ENCODE data around the gene FMN1.

FMN1 gene, protein sequence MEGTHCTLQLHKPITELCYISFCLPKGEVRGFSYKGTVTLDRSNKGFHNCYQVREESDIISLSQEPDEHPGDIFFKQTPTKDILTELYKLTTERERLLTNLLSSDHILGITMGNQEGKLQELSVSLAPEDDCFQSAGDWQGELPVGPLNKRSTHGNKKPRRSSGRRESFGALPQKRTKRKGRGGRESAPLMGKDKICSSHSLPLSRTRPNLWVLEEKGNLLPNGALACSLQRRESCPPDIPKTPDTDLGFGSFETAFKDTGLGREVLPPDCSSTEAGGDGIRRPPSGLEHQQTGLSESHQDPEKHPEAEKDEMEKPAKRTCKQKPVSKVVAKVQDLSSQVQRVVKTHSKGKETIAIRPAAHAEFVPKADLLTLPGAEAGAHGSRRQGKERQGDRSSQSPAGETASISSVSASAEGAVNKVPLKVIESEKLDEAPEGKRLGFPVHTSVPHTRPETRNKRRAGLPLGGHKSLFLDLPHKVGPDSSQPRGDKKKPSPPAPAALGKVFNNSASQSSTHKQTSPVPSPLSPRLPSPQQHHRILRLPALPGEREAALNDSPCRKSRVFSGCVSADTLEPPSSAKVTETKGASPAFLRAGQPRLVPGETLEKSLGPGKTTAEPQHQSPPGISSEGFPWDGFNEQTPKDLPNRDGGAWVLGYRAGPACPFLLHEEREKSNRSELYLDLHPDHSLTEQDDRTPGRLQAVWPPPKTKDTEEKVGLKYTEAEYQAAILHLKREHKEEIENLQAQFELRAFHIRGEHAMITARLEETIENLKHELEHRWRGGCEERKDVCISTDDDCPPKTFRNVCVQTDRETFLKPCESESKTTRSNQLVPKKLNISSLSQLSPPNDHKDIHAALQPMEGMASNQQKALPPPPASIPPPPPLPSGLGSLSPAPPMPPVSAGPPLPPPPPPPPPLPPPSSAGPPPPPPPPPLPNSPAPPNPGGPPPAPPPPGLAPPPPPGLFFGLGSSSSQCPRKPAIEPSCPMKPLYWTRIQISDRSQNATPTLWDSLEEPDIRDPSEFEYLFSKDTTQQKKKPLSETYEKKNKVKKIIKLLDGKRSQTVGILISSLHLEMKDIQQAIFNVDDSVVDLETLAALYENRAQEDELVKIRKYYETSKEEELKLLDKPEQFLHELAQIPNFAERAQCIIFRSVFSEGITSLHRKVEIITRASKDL (N-terminal part only)

DNA sequence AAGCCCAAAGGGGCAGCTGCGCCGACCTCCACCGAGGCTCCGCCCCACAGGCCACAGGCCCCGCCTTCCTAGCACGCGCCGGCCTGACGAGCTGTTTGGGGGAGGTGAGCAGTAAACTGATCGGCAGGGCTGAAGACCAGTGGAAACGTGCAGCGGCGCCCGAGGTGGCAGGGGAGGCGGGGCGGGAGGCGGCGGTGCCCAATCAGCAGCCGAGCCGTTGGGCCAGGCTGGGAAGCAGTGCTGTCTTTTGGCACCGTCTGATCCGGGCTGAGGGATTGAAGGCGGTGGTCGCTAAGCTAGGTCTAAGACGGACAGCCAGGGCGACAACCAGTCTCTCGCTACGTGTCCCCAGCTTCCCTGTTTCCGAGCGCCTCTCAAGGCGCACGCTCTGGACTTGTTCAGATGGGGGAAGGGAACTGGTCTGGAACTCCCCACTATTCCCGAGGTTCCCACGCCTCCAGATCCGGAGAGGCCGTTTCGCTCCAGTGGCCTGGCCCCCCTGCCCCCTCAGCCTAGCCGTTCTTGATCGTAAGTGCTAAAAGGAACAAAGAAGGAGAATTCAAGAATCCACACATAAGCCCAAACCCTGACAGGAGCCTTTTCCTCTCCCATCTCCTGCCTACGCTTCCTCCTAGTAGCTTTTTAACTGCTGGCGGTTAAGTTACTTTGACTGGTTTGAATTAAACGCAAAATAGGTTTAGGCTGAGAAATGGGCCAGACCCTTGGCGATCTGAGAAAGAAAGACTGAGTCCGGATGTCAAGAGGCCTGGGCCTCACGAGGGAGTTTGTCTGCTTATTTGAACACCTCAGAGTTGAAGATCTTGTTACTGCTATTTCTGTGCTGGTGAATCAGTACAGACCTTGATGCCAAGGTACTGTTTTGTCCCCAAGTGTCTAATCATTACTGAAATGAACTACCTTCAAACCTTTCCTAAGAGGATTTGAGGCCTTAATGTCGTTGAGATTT, at the start of gene FMN1:
Gene FMN1, minus strand, starts transcription at position 11 of the 967 bp plus-strand sequence. CDS start 39,800 bp downstream, outside the sequence.
- H3K9me3 ChIP-seq (replicated peaks in 1 of 11): peaks cover 0 to 10% (median 7%) of the 10 kb centered on the region in 11 experiments; a peak in 7 of 22 replicates
- no peaks in the 10 kb centered on the region for H4K20me1 ChIP-seq
- H3K4me3 ChIP-seq: no peak within 1 kb of the TSS
- no peak within 1 kb of the TSS for H3K9ac ChIP-seq
- no peaks in the 10 kb centered on the region for H3K4me1 ChIP-seq
- H3K36me3 ChIP-seq: no peaks in the 10 kb centered on the region
- no peak within 1 kb of the TSS for H3K4me2 ChIP-seq
- no peaks in the 10 kb centered on the region for H3K27me3 ChIP-seq
- TF ChIP-seq Cebpa-rat (IDR thresholded peaks at IDR 0.05): no peak
- H3K27ac ChIP-seq: no peak within 1 kb of the TSS

DNA sequence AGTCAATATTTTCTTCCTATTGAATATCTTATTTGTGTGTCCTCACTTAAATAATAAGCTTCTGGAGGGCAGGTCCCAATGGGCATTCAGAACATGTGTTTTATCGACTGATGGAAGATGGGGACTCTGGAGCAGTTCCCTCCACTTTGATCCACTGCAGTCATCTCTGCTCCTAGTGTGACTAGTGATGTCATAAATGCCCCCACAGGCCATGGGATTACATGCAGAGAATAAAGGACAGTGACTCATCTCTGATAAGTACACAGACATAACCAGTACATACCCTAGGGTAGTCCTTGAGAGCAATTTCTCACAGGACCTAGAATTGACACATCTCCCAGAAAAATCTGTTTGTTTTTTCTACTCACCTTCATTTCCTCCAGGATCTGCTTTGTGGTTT, 49.4 kb upstream of the FMN1 start:
- Histone ChIP-seq H3K9ac (no peak overlapping the region), H3K4me2 (no peak overlapping the region), H3K36me3 (no peaks in the 10 kb centered on the region), H3K9me3 (replicated peaks in 1 of 11) (no peaks in the 10 kb centered on the region), H4K20me1 (no peaks in the 10 kb centered on the region), H3K27ac (no peak overlapping the region), H3K27me3 (no peaks in the 10 kb centered on the region), H3K4me3 (no peak overlapping the region), H3K4me1 (no peaks in the 10 kb centered on the region; a peak in 1 of 20 replicates)
- TF ChIP-seq Cebpa-rat (IDR thresholded peaks at IDR 0.05): no peak

DNA sequence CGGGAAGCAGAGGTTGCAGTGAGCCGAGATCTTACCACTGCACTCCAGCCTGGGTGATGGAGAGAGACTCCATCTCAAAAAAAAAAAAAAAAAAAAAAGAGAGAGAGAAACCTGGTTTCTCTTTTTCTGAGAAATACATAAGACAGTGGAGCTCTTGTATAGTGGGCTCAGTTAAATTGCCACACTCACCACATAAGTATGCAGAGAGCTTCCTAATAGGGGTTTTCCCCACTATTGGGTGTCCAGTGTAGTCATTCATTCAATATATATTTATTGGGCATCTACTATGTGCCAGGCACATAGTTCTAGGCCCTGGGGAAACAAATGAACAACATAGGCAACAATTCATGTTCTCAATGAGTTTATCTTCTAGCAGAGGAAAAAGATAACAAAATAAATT, 48.9 kb upstream of the FMN1 start:
- no peak overlapping the region for H3K27ac ChIP-seq

DNA sequence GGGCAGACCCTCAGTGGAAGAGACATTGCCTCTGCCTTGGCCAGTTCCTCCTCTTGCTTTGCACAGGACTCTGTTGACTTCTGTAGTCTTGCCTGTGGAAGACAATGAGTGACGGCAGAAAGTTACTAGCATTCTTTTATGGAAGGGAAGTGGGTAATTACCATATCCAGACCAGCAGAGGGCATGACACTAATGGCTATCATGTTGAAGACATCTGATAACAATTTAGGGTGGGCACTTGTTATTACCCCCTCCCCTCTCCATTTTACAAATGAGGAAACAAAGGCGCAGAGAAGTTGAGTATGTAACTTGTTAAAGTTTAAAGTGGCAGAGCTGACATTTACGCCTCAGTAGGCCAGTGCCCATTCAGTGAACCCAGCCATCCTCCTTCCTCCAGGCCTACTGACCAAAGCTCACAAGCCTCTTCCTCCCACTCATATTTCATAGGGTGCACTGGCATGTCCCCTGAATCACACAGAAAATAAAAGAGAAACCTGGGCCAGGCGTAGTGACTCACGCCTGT, 48.2 kb upstream of the FMN1 start:
- Histone ChIP-seq H3K9me3 (replicated peaks in 1 of 11) (no peaks in the 10 kb centered on the region), H3K9ac (no peak overlapping the region), H3K4me2 (no peak overlapping the region), H3K36me3 (no peaks in the 10 kb centered on the region), H3K4me1 (no peaks in the 10 kb centered on the region; a peak in 1 of 20 replicates), H3K27ac (no peak overlapping the region), H3K4me3 (no peak overlapping the region), H4K20me1 (no peaks in the 10 kb centered on the region), H3K27me3 (no peaks in the 10 kb centered on the region)
- no peak for TF ChIP-seq Cebpa-rat (IDR thresholded peaks at IDR 0.05)

More for the DNA sequence above, 48.9 kb upstream of the FMN1 start:
- H3K4me1 ChIP-seq: no peaks in the 10 kb centered on the region; a peak in 1 of 20 replicates
- H3K9me3 ChIP-seq (replicated peaks in 1 of 11): no peaks in the 10 kb centered on the region
- no peaks in the 10 kb centered on the region for H3K36me3 ChIP-seq
- no peak for TF ChIP-seq Cebpa-rat (IDR thresholded peaks at IDR 0.05)
- H3K4me2 ChIP-seq: no peak overlapping the region
- H3K9ac ChIP-seq: no peak overlapping the region
- no peak overlapping the region for H3K4me3 ChIP-seq
- H3K27me3 ChIP-seq: no peaks in the 10 kb centered on the region
- no peaks in the 10 kb centered on the region for H4K20me1 ChIP-seq

DNA sequence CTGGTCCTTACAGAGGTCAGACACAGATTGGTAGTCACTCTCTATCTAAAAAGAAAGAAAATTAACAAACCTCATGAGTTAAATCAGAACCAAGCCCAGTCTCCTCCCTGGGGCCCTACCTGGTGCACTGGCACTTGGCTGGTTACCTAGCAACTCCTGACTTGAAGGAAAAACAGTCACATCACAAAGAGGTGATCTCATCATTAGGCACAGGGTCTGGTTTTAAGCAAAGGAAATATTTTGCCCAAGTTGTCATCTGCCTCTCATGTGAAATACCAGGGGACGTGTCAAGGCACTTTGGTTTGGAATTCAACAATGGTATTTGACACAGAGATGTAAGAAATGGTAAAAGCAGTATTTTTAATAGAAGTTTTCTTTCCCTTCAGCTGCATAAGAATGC, 47.7 kb upstream of the FMN1 start:
- Histone ChIP-seq H3K36me3 (no peaks in the 10 kb centered on the region), H3K4me3 (no peak overlapping the region), H3K9me3 (replicated peaks in 1 of 11) (no peaks in the 10 kb centered on the region), H3K4me1 (no peaks in the 10 kb centered on the region; a peak in 1 of 20 replicates), H3K27ac (no peak overlapping the region), H4K20me1 (no peaks in the 10 kb centered on the region), H3K27me3 (no peaks in the 10 kb centered on the region), H3K4me2 (no peak overlapping the region), H3K9ac (no peak overlapping the region)
- no peak for TF ChIP-seq Cebpa-rat (IDR thresholded peaks at IDR 0.05)

DNA sequence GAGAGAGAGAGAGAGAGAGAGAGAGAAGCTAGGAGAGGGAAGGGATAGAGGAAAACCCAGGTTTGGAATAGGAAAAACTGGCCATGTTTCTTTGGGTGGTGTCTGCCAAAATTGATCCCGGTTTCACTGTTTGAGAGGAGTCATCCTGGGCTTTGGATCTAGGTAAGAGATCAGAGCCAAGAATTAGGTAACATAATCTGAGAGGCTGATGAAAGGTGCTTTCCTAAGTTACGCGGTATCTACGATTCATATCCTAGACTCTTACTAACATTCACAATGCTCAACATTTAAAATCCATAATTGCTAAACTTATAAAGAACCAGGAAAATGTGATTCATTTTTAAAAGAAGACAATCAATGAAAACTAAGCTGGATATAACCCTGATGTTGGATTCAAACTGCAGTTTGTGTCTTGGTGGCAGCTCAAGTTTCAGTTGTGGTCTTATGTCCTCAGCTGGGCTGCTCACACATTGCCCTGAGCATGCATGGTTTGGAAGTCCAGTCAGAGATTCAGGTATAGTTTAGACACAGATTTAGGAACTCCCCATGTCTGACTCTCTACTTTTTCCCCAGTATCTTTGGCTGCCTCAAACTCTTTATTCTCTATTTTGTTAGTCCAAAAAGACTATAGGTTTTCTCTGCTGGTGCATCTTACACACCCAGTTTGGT, 42.5 kb upstream of the FMN1 start:
- TF ChIP-seq Cebpa-rat (IDR thresholded peaks at IDR 0.05): no peak
- Histone ChIP-seq H3K9ac (no peak overlapping the region), H3K27ac (no peak overlapping the region), H3K36me3 (no peaks in the 10 kb centered on the region), H3K4me1 (no peaks in the 10 kb centered on the region), H3K4me3 (no peak overlapping the region), H3K27me3 (no peaks in the 10 kb centered on the region), H4K20me1 (no peaks in the 10 kb centered on the region), H3K4me2 (no peak overlapping the region), H3K9me3 (replicated peaks in 1 of 11) (no peaks in the 10 kb centered on the region)

DNA sequence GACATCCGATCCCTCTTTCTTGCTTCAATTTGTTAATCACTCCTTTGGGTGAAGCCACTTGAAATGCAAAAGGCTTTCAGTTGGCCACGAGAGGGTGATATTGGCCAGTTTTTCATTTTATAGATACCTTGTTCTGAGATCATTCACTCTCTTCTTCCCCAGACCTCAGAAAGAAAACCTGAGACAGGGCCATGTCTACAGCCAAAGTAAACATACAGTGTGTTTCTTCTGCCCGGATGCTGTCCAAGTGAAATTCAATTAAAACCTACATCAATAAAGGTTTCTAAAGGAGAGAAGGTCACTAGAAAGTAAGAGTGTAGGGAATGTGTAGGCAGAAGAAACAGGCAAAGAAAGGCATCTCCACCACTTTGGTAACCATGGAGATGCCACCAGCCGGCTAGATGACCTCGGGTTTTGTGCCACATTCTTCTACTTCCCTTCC, 39.5 kb upstream of the FMN1 start:
- Histone ChIP-seq H3K4me1 (no peaks in the 10 kb centered on the region), H3K27me3 (no peaks in the 10 kb centered on the region), H3K4me3 (no peak overlapping the region), H4K20me1 (no peaks in the 10 kb centered on the region), H3K27ac (no peak overlapping the region), H3K9ac (no peak overlapping the region), H3K4me2 (no peak overlapping the region), H3K36me3 (no peaks in the 10 kb centered on the region), H3K9me3 (replicated peaks in 1 of 11) (no peaks in the 10 kb centered on the region)
- no peak for TF ChIP-seq Cebpa-rat (IDR thresholded peaks at IDR 0.05)

Measured in BLaER1 treated with 17β-estradiol and CSF1 and Interleukin-3, amounts not matched to agents 10 nM and 100 nM (cell line).